GM12872 (cell line): ENCODE data around the gene ZSCAN21.

Source experiments
- TF ChIP-seq, protein P1 (sequence below): IDR thresholded peaks from 3 replicates; pipeline ENCODE4 v1.5.1; 2011; ENCODE audit warnings: low read depth, mild to moderate bottlenecking, low read length, moderate library complexity; ENCODE audit not compliant: insufficient read depth

The ZSCAN21 gene

DNA sequence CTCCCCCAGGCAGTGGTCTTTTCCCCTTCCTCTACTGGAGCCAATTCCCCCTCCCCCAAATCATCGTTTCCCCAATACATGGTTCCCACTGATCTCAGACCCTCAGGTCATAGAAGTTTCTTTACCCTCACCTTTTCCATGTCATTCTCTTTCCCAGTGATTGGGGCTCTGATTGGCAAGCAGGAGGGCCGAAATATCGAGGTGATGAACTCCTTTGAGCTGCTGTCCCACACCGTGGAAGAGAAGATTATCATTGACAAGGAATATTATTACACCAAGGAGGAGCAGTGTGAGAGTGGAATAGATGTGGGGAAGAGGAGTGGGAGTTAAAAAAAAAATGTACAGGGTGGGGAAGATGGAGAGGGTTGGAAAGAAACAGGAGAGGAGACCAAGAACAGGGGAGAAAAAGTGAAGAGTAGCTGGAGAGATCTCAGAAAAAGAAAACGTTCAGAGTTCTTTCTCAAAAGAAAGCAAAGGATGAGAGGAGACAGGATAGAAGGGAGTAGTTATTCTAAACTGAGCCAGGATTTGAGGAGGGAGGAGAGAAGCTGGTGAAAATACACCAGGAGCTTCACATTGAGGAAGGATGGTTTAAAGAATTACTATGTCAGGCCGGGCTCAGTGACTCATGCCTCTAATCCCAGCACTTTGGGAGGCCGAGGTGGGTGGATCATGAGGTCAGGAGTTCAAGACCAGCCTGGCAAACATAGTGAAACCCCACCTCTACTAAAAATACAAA lies 40.1 kb downstream of the ZSCAN21 start:
- TF ChIP-seq, protein P1, sequence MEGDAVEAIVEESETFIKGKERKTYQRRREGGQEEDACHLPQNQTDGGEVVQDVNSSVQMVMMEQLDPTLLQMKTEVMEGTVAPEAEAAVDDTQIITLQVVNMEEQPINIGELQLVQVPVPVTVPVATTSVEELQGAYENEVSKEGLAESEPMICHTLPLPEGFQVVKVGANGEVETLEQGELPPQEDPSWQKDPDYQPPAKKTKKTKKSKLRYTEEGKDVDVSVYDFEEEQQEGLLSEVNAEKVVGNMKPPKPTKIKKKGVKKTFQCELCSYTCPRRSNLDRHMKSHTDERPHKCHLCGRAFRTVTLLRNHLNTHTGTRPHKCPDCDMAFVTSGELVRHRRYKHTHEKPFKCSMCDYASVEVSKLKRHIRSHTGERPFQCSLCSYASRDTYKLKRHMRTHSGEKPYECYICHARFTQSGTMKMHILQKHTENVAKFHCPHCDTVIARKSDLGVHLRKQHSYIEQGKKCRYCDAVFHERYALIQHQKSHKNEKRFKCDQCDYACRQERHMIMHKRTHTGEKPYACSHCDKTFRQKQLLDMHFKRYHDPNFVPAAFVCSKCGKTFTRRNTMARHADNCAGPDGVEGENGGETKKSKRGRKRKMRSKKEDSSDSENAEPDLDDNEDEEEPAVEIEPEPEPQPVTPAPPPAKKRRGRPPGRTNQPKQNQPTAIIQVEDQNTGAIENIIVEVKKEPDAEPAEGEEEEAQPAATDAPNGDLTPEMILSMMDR, result no peak

DNA sequence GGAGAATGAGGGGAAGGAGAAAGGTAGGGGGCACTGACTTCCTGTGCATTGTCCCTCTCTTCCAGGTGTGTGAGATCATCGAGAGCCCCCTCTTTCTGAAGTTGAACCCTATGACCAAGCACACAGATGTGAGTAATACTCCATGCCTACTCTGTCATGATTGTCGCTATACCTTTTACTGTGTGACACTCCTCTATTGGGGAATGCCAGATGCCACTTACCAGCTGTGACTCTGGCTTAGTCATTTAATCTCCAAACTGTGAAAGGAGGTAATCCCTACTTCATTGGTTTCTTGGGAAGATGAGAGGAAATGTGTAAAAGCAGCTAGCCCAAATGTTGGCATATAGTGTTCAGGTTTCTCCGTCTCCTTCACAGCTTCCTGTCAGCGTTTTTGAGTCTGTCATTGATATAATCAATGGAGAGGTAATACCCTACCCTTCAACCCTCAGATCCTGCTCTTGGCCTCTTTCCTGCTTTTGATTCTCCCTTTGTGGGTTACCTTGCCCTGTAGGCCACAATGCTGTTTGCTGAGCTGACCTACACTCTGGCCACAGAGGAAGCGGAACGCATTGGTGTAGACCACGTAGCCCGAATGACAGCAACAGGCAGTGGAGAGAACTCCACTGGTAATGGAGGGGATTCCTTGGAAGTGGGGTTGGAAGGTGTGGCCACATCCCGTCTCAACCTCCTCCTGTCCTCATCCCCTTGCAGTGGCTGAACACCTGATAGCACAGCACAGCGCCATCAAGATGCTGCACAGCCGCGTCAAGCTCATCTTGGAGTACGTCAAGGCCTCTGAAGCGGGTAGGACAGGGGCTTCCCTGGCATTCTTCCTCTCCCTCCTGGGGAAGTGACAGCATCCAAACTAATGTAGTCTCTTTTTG lies 41.2 kb downstream of the ZSCAN21 start:
- TF ChIP-seq, protein P1, result no peak

DNA sequence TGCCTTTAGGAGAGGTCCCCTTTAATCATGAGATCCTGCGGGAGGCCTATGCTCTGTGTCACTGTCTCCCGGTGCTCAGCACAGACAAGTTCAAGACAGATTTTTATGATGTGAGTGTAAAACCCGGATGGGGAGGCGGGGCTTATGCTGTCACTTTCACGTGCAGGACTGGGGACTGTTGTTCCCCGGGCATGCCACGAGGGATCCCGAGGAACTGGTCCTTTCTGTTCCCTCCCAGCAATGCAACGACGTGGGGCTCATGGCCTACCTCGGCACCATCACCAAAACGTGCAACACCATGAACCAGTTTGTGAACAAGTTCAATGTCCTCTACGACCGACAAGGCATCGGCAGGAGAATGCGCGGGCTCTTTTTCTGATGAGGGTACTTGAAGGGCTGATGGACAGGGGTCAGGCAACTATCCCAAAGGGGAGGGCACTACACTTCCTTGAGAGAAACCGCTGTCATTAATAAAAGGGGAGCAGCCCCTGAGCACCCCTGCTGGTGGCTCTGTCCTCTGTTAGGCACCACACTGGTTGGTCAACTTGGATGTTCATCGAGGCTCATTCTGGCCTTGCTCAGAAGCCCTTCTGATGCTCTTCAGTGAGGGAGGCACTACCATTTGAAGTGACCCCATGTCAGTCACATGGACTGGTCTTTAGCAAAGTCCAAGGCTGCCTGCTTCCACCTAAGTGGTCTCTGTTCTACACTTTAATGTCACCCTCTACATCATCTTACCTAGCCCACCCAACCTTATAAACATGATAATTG lies 42.0 kb downstream of the ZSCAN21 start:
- TF ChIP-seq, protein P1, result peak; percentile 31; the same call in 1 of the 3 replicates

DNA sequence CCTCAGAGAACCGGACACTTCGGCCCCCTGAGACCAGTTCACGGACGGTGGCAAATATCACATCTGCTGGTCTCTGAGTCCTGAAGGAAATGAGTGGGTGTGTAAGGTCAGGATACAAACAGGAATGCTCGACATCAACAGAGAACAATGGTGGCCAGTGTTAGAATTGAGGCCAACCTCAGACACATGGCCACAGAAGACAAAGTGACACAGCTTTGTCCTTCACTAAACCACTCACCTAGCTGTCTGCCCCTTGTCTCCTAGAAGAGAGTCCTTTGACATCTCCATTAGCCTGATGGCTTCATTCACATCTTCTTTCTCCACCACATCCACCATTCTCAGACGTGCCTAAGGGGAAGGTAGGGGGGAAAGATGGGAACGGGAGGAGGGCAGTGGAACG lies 43.5 kb downstream of the ZSCAN21 start:
- TF ChIP-seq, protein P1, result no peak

DNA sequence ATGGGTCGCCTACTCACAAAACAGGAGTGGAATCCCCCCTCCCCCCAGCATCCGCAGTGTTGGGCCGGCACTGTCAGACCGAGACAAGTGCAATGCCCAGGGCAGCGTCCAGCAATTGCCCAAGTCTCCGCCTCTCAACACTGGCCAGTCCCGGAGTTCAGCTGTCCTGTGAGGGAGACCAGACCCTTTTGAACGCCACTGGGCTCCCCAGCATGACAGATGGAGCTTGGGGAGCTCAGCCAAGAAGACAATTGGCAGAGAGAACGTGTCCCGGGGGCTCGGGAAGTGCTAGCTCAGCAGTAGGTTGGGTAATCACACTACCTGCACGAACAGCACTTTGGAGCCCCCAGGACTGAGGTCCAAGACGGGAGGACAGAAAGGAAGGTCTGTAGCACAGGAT lies 43.9 kb downstream of the ZSCAN21 start:
- TF ChIP-seq, protein P1, result no peak

DNA sequence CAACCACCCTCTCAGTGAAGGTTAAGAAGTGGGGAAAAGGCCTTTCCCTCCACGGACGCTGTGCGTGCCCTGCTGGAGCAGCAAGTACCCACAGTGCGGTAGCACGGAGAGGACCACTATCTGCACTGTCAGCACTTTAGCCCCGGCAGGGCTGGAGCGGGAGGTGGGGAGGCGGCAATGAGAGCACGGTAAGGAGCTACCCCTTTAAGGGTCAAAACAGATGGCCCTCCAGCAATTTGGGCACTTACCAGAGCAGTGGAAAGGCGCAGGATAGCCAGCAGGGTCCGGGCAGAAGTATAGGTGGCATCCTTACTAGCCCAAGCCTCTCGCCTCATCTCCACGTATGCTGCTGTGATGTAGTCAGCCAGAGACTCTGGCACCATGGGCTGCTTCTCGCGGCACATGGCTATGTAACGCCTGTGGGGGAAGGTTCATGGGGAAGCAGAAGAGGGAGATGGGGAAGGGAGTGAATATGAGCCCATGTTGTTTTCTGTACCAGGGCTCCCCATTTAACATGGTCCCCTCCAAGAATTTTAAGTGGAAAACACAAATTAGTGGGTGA lies 44.4 kb downstream of the ZSCAN21 start:
- TF ChIP-seq, protein P1, result no peak
